T47D (cell line): ENCODE data around the gene KLF5.
"Not testable (repeated sequence)": the region's sequence is repeated elsewhere in the genome, so short reads cannot be mapped to it uniquely, and the experiment has no call there.

Experiments
- DNase-seq, 2 experiments: peaks; one replicate each; pipeline versions ENCODE4 v3.0.0 to v3.0.0-alpha.2; 2011 to 2012; ENCODE audit warnings: low read depth in 1 of 2, low spot score in 1 of 2
- JUND ChIP-seq: IDR thresholded peaks from 2 replicates; pipeline ENCODE4 v1.6.1; 2012; ENCODE audit warnings: low read depth
- in situ Hi-C: cut with HindIII; loops from 2 replicates; pipeline ENCODE4 v1.10.0; 2016; ENCODE audit warnings: low sequenced_read_pairs, low pct_unique_long_range_greater_than_20kb

The KLF5 gene

GRCh38 chr13:73045031-73045430 is 13.8 kb upstream of the KLF5 start:
- in situ Hi-C loops, result no loop called here
- no peak for TF ChIP-seq JUND
- DNase-seq, result no peak

GRCh38 chr13:73048615-73049014 is 10.2 kb upstream of the KLF5 start:
- in situ Hi-C loops, result not testable (repeated sequence)

GRCh38 chr13:73054712-73055111 is 4.1 kb upstream of the KLF5 start:
- in situ Hi-C loops, result no loop called here
- DNase-seq, result no peak

More at GRCh38 chr13:73048615-73049014, 10.2 kb upstream of the KLF5 start:
- not testable (repeated sequence) for DNase-seq

GRCh38 chr13:73055813-73056564 is 2.8 kb upstream of the KLF5 start:
- TF ChIP-seq JUND, result no peak
- in situ Hi-C loops, result no loop called here
- no peak for DNase-seq

More at GRCh38 chr13:73054712-73055111, 4.1 kb upstream of the KLF5 start:
- no peak for TF ChIP-seq JUND

- DNase-seq, result no peak
- in situ Hi-C loops, result no loop called here
- TF ChIP-seq JUND, result no peak
These were observed 2.2 kb upstream of the KLF5 start for GRCh38 chr13:73056565-73056962.

- DNase-seq, result no peak
- no peak for TF ChIP-seq JUND
- in situ Hi-C loops, result no loop called here
These were observed 1.3 kb upstream of the KLF5 start for GRCh38 chr13:73057284-73058063.

GRCh38 chr13:73058064-73058313 is 816 bp upstream of the KLF5 start:
- TF ChIP-seq JUND, result no peak
- no peak for DNase-seq
- in situ Hi-C loops, result no loop called here

GRCh38 chr13:73058432-73058735 is 421 bp upstream of the KLF5 start:
- TF ChIP-seq JUND, result no peak
- in situ Hi-C loops, result no loop called here
- DNase-seq, result no peak

- TF ChIP-seq JUND, result no peak
- peak; percentile 57 to 77 for DNase-seq
- in situ Hi-C loops, result no loop called here
These were observed 850 bp downstream of the KLF5 start for GRCh38 chr13:73059460-73060250.

GRCh38 chr13:73060251-73061160 is 1.7 kb downstream of the KLF5 start:
- TF ChIP-seq JUND, result no peak
- in situ Hi-C loops, result no loop called here
- DNase-seq, result peak; percentile 4 to 16

GRCh38 chr13:73061473-73061872 is 2.7 kb downstream of the KLF5 start:
- in situ Hi-C loops, result no loop called here
- DNase-seq, result no peak
- TF ChIP-seq JUND, result no peak

GRCh38 chr13:73061876-73062275 is 3.1 kb downstream of the KLF5 start:
- DNase-seq, result no peak
- no peak for TF ChIP-seq JUND
- in situ Hi-C loops, result no loop called here
